Cardiac muscle cell (in vitro differentiated cells and primary cell): ENCODE data around the gene HEXA. TPM values are rescaled to one million over a fixed set of nuclear protein-coding genes. Genes with fewer than 3 reads are reported as not detected.
"Not testable (repeated sequence)": the region's sequence is repeated elsewhere in the genome, so short reads cannot be mapped to it uniquely, and the experiment has no call there.

Experiments used
- DNase-seq, 2 donors: peaks; one replicate each; pipeline versions ENCODE4 v3.0.0 to v3.0.0-alpha.2; 2010 to 2017; ENCODE audit warnings: low read depth in 1 of 2, low spot score in 1 of 2
- H3K27ac ChIP-seq: fragments of 200-600 bp; sonication (generic); 2 replicates; pipeline ENCODE4 v1.5.1; 2016
- H3K27me3 ChIP-seq: fragments of 200-600 bp; sonication (generic); 2 replicates; pipeline ENCODE4 v1.6.0; 2016; ENCODE audit warnings: control low read depth
- H3K36me3 ChIP-seq: fragments of 200-600 bp; sonication (generic); 2 replicates; pipeline ENCODE4 v1.5.1; 2016; ENCODE audit warnings: control low read depth
- H3K4me1 ChIP-seq: fragments of 200-600 bp; sonication (generic); 2 replicates; pipeline ENCODE4 v1.8.1; 2017; ENCODE audit warnings: low read depth, mild to moderate bottlenecking, mixed run types
- H3K4me3 ChIP-seq: fragments of 200-600 bp; sonication (generic); 2 replicates; pipeline ENCODE4 v1.5.1; 2016; ENCODE audit warnings: mild to moderate bottlenecking
- H3K9me3 ChIP-seq: fragments of 200-600 bp; sonication (generic); 2 replicates; pipeline ENCODE4 v1.5.1; 2017; ENCODE audit warnings: low read depth, mild to moderate bottlenecking, control low read depth
- polyA plus RNA-seq: library from polyadenylated mRNA; unstranded; fragments of >200 nt; fragmentation: Nextera tagmentation; extraction: Ambion mirVana; gene quantifications from 2 replicates; pipeline ENCODE4 v1.2.1, GENCODE V29; 2016
- total RNA-seq: library from RNA; depleted of rRNA; stranded (reverse); fragments of >200 nt; gene quantifications from 2 replicates; pipeline ENCODE4 v1.2.3, GENCODE V29; 2016
- TF ChIP-seq, protein P1 (sequence below): IDR thresholded peaks from 2 replicates; pipeline ENCODE4 v1.5.1; 2012; ENCODE audit warnings: low read depth, mild to moderate bottlenecking, low read length

HEXA gene
- total and polyA plus RNA-seq, 2 experiments from 2014 or later: 63.5 to 108 TPM

DNA sequence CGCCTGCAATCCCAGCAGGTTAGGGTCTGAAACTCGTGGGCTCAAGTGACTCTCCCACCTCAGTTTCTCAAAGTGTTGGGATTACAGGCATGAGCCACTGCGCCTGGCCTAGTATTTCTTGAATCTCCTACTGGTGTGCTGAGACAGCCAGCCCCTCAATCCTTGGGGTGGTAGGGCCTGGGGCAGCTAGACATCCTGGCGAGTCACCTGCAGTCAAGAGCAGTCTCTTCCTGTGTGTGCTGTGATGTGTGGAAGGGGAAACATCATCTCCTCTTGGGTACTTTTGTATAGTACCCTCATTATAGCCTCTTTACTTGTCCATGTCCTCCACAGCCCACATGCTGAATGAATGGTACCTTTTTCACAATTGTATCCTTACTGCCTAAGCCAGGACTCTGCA lies 4.9 kb upstream of the HEXA start:
- no peak overlapping the region for H3K4me3 ChIP-seq
- H3K36me3 ChIP-seq: no peaks in the 10 kb centered on the region
- H3K4me1 ChIP-seq: peaks cover 7% of the 10 kb centered on the region
- H3K27me3 ChIP-seq: peaks cover 7% of the 10 kb centered on the region
- TF ChIP-seq, protein P1, sequence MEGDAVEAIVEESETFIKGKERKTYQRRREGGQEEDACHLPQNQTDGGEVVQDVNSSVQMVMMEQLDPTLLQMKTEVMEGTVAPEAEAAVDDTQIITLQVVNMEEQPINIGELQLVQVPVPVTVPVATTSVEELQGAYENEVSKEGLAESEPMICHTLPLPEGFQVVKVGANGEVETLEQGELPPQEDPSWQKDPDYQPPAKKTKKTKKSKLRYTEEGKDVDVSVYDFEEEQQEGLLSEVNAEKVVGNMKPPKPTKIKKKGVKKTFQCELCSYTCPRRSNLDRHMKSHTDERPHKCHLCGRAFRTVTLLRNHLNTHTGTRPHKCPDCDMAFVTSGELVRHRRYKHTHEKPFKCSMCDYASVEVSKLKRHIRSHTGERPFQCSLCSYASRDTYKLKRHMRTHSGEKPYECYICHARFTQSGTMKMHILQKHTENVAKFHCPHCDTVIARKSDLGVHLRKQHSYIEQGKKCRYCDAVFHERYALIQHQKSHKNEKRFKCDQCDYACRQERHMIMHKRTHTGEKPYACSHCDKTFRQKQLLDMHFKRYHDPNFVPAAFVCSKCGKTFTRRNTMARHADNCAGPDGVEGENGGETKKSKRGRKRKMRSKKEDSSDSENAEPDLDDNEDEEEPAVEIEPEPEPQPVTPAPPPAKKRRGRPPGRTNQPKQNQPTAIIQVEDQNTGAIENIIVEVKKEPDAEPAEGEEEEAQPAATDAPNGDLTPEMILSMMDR: no peak
- no peak for DNase-seq
- no peaks in the 10 kb centered on the region for H3K9me3 ChIP-seq
- H3K27ac ChIP-seq: no peak overlapping the region

DNA sequence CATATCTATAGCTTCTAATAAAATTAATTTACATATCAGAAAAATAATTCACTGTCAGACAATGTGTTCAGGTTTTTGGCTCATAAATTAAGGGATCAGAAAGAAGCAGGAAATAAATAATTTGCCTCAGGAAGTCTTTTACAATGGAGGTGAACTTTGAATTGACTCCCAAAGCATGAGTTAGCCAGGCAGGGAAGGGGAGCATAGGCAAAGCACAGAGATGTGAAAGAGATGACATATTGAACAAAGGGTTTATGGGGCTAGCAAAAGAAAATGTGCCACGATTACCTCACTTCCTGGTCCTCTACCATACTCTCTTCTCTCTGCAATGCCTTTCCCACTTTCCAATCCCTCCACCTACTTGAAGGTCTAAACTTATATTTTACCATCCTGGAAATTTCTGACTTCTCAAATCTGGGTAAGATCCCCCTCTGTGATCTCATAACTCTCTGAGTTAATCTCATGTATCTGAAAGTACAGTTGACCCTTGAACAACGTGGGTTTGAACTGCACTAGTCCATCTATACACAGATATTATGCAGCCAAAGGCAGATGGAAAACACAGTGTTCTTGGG lies 4.1 kb upstream of the HEXA start:
- Histone ChIP-seq H3K4me3 (no peak overlapping the region), H3K27ac (no peak overlapping the region), H3K9me3 (no peaks in the 10 kb centered on the region), H3K27me3 (peaks cover 7% of the 10 kb centered on the region), H3K36me3 (no peaks in the 10 kb centered on the region), H3K4me1 (peaks cover 9% of the 10 kb centered on the region)
- DNase-seq: no peak
- TF ChIP-seq, protein P1: no peak

DNA sequence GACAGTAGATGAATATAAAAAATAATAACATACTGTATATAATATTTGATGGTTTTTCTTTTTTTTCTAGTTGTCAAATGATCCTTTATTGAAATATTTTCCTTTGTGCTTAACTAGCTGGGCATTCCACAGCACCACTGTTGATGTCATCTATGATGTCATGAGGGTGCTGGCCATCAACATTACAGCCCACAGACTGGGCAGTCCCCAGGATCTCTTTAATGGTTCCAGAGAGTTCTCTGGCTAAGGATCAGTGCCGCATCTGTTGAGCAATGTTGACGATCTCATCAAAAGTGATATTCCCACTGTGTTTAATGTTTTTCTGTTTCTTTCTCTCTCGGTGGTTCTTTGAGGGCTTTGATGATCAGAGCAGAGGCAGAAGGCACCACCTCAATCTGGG lies 3.3 kb upstream of the HEXA start:
- not testable (repeated sequence) for H3K4me3 ChIP-seq, H3K27ac ChIP-seq, H3K36me3 ChIP-seq, H3K27me3 ChIP-seq, H3K9me3 ChIP-seq, DNase-seq
- peaks cover 15% of the 10 kb centered on the region for H3K4me1 ChIP-seq

DNA sequence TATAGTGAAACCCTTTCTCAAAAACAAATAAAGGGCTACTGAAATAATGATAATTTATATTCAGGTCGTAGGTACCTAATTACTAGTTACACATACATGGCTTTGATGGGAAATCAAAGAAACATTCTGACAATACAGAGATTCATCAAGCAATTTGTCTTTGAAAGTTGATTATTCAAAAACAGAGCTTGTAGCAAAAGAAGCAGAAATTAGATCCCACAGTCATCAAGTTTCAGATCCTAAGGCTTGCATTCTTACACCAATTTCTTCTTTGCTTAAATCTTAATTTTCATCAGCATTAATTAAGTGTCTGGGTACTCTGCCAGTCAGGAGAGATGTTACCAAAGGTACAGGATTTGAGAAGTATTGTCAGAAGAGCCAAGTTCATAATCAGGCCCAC lies 1.5 kb upstream of the HEXA start:
- H3K36me3 ChIP-seq: no peaks in the 10 kb centered on the region
- H3K4me3 ChIP-seq: no peak overlapping the region
- H3K9me3 ChIP-seq: no peaks in the 10 kb centered on the region
- H3K27ac ChIP-seq: no peak overlapping the region
- peaks cover 15% of the 10 kb centered on the region for H3K4me1 ChIP-seq
- TF ChIP-seq, protein P1: no peak
- H3K27me3 ChIP-seq: peaks cover 4% of the 10 kb centered on the region
- no peak for DNase-seq

DNA sequence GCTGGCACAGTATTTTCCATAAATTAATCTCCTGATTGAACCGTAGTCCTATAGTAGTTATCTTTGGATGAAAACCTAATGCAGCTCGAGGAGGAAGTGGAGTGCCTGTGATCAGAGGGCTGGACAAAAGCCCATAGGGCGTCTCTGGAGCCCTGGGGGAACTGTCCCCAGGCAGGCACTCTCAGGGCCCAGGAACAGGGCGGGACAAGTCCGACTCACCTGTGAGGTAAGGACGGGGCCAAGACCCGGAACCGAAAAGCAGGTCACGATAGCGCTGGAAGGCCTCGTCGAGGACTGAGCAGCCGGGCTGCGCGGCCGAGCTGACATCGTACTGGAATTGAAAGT lies 341 bp downstream of the HEXA start:
- no peaks in the 10 kb centered on the region for H3K9me3 ChIP-seq
- no peak for DNase-seq
- peak overlapping the region; percentile 89 for H3K4me3 ChIP-seq
- H3K27me3 ChIP-seq: no peaks in the 10 kb centered on the region
- H3K27ac ChIP-seq: peak overlapping the region; percentile 90
- H3K36me3 ChIP-seq: no peaks in the 10 kb centered on the region
- peaks cover 15% of the 10 kb centered on the region for H3K4me1 ChIP-seq
- TF ChIP-seq, protein P1: no peak

DNA sequence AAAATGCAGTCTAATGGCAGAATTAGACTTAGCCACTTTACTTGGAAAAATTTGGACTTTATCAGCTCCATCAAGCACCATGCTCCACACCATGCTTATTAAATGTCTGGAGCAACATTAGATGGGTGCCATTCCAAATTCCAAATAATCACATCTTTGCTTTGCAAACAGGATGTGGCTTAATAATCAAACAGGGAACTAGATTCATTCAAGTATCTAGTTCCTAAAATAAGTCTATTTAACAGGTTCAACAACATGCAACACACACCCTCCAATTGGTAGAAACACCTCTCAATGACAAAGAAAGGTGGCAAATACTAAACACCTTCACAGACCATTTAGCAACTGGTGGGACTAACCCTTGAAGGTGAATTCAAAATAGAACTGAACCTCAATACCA lies 3.5 kb downstream of the HEXA start:
- Histone ChIP-seq H3K27ac (no peak overlapping the region), H3K27me3 (no peaks in the 10 kb centered on the region), H3K4me3 (no peak overlapping the region), H3K4me1 (peaks cover 15% of the 10 kb centered on the region), H3K9me3 (no peaks in the 10 kb centered on the region), H3K36me3 (peaks cover 3% of the 10 kb centered on the region)
- no peak for DNase-seq
- TF ChIP-seq, protein P1: no peak
